ENCODE measurements around the gene PTGIS. TPM values are rescaled to one million over a fixed set of nuclear protein-coding genes. Genes with fewer than 3 reads are reported as not detected.

Gene PTGIS
- polyA plus RNA-seq, 1 donor (not counting 4 experiments of a cell fraction or from before 2014, with no cell fraction given): not detected

- peaks cover 2% of the 10 kb centered on the region for H4K20me1 ChIP-seq (ENCODE audit: control insufficient read depth, extremely low read depth, insufficient read depth, low read length)
- no peaks in the 10 kb centered on the region for H3K36me3 ChIP-seq (ENCODE audit: control insufficient read depth in 2 of 2, extremely low read depth in 1 of 2, insufficient read depth in 2 of 2, low read length in 2 of 2)
- H3K9me1 ChIP-seq (ENCODE audit: control insufficient read depth, extremely low read depth, insufficient read depth, low read length): no peaks in the 10 kb centered on the region
- H3K4me2 ChIP-seq (ENCODE audit: control insufficient read depth, extremely low read depth, insufficient read depth, low read depth, low read length): no peak overlapping the region
- H3K79me2 ChIP-seq (ENCODE audit: control insufficient read depth, insufficient read depth, low read length): no peaks in the 10 kb centered on the region
- H3K9me3 ChIP-seq (ENCODE audit: control insufficient read depth, low read depth, low read length): no peaks in the 10 kb centered on the region
- no peak for FAIRE-seq
- H3K27ac ChIP-seq (ENCODE audit: control insufficient read depth, insufficient read depth, low read length): no peak overlapping the region
- H2AFZ ChIP-seq (ENCODE audit: control insufficient read depth, low read length): no peak overlapping the region
- H3K4me1 ChIP-seq (ENCODE audit: control insufficient read depth, extremely low read depth, insufficient read depth, low read length): no peaks in the 10 kb centered on the region
- H3K9ac ChIP-seq (ENCODE audit: control insufficient read depth, extremely low read depth, insufficient read depth, low read length): no peak overlapping the region
- dilution Hi-C loops (cut with MboI; ENCODE audit: extremely low pct_ligation_motif_present, low sequenced_read_pairs): no loop called here
- TF ChIP-seq CTCF (optimal IDR thresholded peaks at IDR 0.05 in 1 of 3, IDR thresholded peaks at IDR 0.05 in 1 of 3, conservative IDR thresholded peaks at IDR 0.05 in 1 of 3; ENCODE audit: extremely low read depth in 1 of 3, insufficient read depth in 2 of 3, low read length in 3 of 3) (no peak), EZH2 (IDR thresholded peaks at IDR 0.05; ENCODE audit: low read length) (no peak)
- no peak overlapping the region for H3K4me3 ChIP-seq (ENCODE audit: control insufficient read depth in 2 of 3, extremely low read depth in 1 of 3, insufficient read depth in 2 of 3, low read depth in 1 of 3, low read length in 3 of 3)
- DNase-seq (ENCODE audit: low read depth, low spot score): no peak
- H3K27me3 ChIP-seq (ENCODE audit: control insufficient read depth, extremely low read depth, insufficient read depth, low read length): peaks cover 24% of the 10 kb centered on the region
These were observed 11.3 kb upstream of the PTGIS start for GRCh38 chr20:49579195-49579594.

- H3K27ac ChIP-seq (ENCODE audit: control insufficient read depth, insufficient read depth, low read length): no peak overlapping the region
- FAIRE-seq (no peak), DNase-seq (ENCODE audit: low read depth, low spot score) (no peak)
- no peaks in the 10 kb centered on the region for H3K79me2 ChIP-seq (ENCODE audit: control insufficient read depth, insufficient read depth, low read length)
- no peaks in the 10 kb centered on the region for H3K9me1 ChIP-seq (ENCODE audit: control insufficient read depth, extremely low read depth, insufficient read depth, low read length)
- no peaks in the 10 kb centered on the region for H4K20me1 ChIP-seq (ENCODE audit: control insufficient read depth, extremely low read depth, insufficient read depth, low read length)
- no peak overlapping the region for H3K9ac ChIP-seq (ENCODE audit: control insufficient read depth, extremely low read depth, insufficient read depth, low read length)
- H3K4me2 ChIP-seq (ENCODE audit: control insufficient read depth, extremely low read depth, insufficient read depth, low read depth, low read length): no peak overlapping the region
- no peak overlapping the region for H2AFZ ChIP-seq (ENCODE audit: control insufficient read depth, low read length)
- H3K9me3 ChIP-seq (ENCODE audit: control insufficient read depth, low read depth, low read length): no peaks in the 10 kb centered on the region
- H3K4me1 ChIP-seq (ENCODE audit: control insufficient read depth, extremely low read depth, insufficient read depth, low read length): no peaks in the 10 kb centered on the region
- dilution Hi-C loops (cut with MboI; ENCODE audit: extremely low pct_ligation_motif_present, low sequenced_read_pairs): no loop called here
- no peak overlapping the region for H3K4me3 ChIP-seq (ENCODE audit: control insufficient read depth in 2 of 3, extremely low read depth in 1 of 3, insufficient read depth in 2 of 3, low read depth in 1 of 3, low read length in 3 of 3)
- H3K36me3 ChIP-seq (ENCODE audit: control insufficient read depth in 2 of 2, extremely low read depth in 1 of 2, insufficient read depth in 2 of 2, low read length in 2 of 2): no peaks in the 10 kb centered on the region
- H3K27me3 ChIP-seq (ENCODE audit: control insufficient read depth, extremely low read depth, insufficient read depth, low read length): peaks cover 21% of the 10 kb centered on the region
- TF ChIP-seq EZH2 (IDR thresholded peaks at IDR 0.05; ENCODE audit: low read length): no peak
These were observed 10.5 kb upstream of the PTGIS start for GRCh38 chr20:49578436-49578835.

GRCh38 chr20:49575551-49576060, 7.7 kb upstream of the PTGIS start:
- TF ChIP-seq CTCF (optimal IDR thresholded peaks at IDR 0.05 in 1 of 3, IDR thresholded peaks at IDR 0.05 in 1 of 3, conservative IDR thresholded peaks at IDR 0.05 in 1 of 3; ENCODE audit: extremely low read depth in 1 of 3, insufficient read depth in 2 of 3, low read length in 3 of 3): no peak
- TF ChIP-seq EZH2 (IDR thresholded peaks at IDR 0.05; ENCODE audit: low read length): no peak
- H3K27ac ChIP-seq (ENCODE audit: control insufficient read depth, insufficient read depth, low read length): no peak overlapping the region
- no peaks in the 10 kb centered on the region for H3K4me1 ChIP-seq (ENCODE audit: control insufficient read depth, extremely low read depth, insufficient read depth, low read length)
- H3K27me3 ChIP-seq (ENCODE audit: control insufficient read depth, extremely low read depth, insufficient read depth, low read length): peaks cover 34% of the 10 kb centered on the region
- H3K4me2 ChIP-seq (ENCODE audit: control insufficient read depth, extremely low read depth, insufficient read depth, low read depth, low read length): no peak overlapping the region
- H3K9me3 ChIP-seq (ENCODE audit: control insufficient read depth, low read depth, low read length): no peaks in the 10 kb centered on the region
- H2AFZ ChIP-seq (ENCODE audit: control insufficient read depth, low read length): no peak overlapping the region
- H3K4me3 ChIP-seq (ENCODE audit: control insufficient read depth in 2 of 3, extremely low read depth in 1 of 3, insufficient read depth in 2 of 3, low read depth in 1 of 3, low read length in 3 of 3): no peak overlapping the region
- FAIRE-seq: no peak
- DNase-seq (ENCODE audit: low read depth, low spot score): no peak
- no peaks in the 10 kb centered on the region for H3K79me2 ChIP-seq (ENCODE audit: control insufficient read depth, insufficient read depth, low read length)
- H3K9ac ChIP-seq (ENCODE audit: control insufficient read depth, extremely low read depth, insufficient read depth, low read length): no peak overlapping the region
- dilution Hi-C loops (cut with MboI; ENCODE audit: extremely low pct_ligation_motif_present, low sequenced_read_pairs): no loop called here
- H3K36me3 ChIP-seq (ENCODE audit: control insufficient read depth in 2 of 2, extremely low read depth in 1 of 2, insufficient read depth in 2 of 2, low read length in 2 of 2): no peaks in the 10 kb centered on the region
- no peaks in the 10 kb centered on the region for H3K9me1 ChIP-seq (ENCODE audit: control insufficient read depth, extremely low read depth, insufficient read depth, low read length)
- H4K20me1 ChIP-seq (ENCODE audit: control insufficient read depth, extremely low read depth, insufficient read depth, low read length): no peaks in the 10 kb centered on the region

Measured in keratinocyte (primary cell).